Measurements from ENCODE around the gene RTN4. TPM values are rescaled to one million over a fixed set of nuclear protein-coding genes. Genes with fewer than 3 reads are reported as not detected.

Gene RTN4
- total RNA-seq, 4 donors from 2014 or later, result 183 to 259 (median 244) TPM

- DNase-seq (peak; percentile 61 to 62), ATAC-seq (peak; percentile 77)
- Histone ChIP-seq H3K36me3 (no peaks in the 10 kb centered on the region), H3K4me1 (peaks cover 96 to 100% of the 10 kb centered on the region in 2 donors), H3K27me3 (no peaks in the 10 kb centered on the region), H3K4me3 (peak overlapping the region in 3 of 4 donors; percentile 3 to 27 (median 22)), H3K27ac (peak overlapping the region; percentile 89 to 94 (median 91)), H3K9me3 (no peaks in the 10 kb centered on the region)
- TF ChIP-seq, protein P1, sequence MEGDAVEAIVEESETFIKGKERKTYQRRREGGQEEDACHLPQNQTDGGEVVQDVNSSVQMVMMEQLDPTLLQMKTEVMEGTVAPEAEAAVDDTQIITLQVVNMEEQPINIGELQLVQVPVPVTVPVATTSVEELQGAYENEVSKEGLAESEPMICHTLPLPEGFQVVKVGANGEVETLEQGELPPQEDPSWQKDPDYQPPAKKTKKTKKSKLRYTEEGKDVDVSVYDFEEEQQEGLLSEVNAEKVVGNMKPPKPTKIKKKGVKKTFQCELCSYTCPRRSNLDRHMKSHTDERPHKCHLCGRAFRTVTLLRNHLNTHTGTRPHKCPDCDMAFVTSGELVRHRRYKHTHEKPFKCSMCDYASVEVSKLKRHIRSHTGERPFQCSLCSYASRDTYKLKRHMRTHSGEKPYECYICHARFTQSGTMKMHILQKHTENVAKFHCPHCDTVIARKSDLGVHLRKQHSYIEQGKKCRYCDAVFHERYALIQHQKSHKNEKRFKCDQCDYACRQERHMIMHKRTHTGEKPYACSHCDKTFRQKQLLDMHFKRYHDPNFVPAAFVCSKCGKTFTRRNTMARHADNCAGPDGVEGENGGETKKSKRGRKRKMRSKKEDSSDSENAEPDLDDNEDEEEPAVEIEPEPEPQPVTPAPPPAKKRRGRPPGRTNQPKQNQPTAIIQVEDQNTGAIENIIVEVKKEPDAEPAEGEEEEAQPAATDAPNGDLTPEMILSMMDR (IDR thresholded peaks at IDR 0.05 in 4 of 5, conservative IDR thresholded peaks at IDR 0.05 in 1 of 5), result no peak
- peak in 1 of 2 donors; percentile 31 for TF ChIP-seq POLR2A (IDR thresholded peaks at IDR 0.05)
- intact Hi-C loops (cut with DNase I; ENCODE audit: low total_unique reads) (loop anchor here (2.0 kb wide), 2 partner anchors 31 to 71 kb away; no protein-coding TSS in a partner anchor), in situ Hi-C loops (cut with MboI; ENCODE audit: low sequenced_read_pairs in 4 of 4) (loop anchor here in 1 of 4 donors (25.0 kb wide), 1 partner anchor 864 kb away; the partner anchor contains the start of gene ACYP2)
These were observed 74.4 kb downstream of the RTN4 start for GRCh38 chr2:54975598-54976492.

GRCh38 chr2:54975175-54975574 lies 75.1 kb downstream of the RTN4 start:
- intact Hi-C loops (cut with DNase I; ENCODE audit: low total_unique reads), result loop anchor here (2.0 kb wide), 1 partner anchor 70 kb away; no protein-coding TSS in a partner anchor
- no peak for DNase-seq
- H3K9me3 ChIP-seq, result no peaks in the 10 kb centered on the region
- peak overlapping the region; percentile 89 to 94 (median 91) for H3K27ac ChIP-seq
- peaks cover 95 to 100% of the 10 kb centered on the region in 2 donors for H3K4me1 ChIP-seq
- in situ Hi-C loops (cut with MboI; ENCODE audit: low sequenced_read_pairs in 4 of 4), result loop anchor here in 1 of 4 donors (25.0 kb wide), 1 partner anchor 863 kb away; the partner anchor contains the start of gene ACYP2
- peak overlapping the region in 3 of 4 donors; percentile 3 to 27 (median 22) for H3K4me3 ChIP-seq
- H3K27me3 ChIP-seq, result no peaks in the 10 kb centered on the region
- no peaks in the 10 kb centered on the region for H3K36me3 ChIP-seq
- no peak for TF ChIP-seq POLR2A (IDR thresholded peaks at IDR 0.05)
- TF ChIP-seq, protein P1 (IDR thresholded peaks at IDR 0.05 in 4 of 5, conservative IDR thresholded peaks at IDR 0.05 in 1 of 5), result no peak
- ATAC-seq, result peak in 1 of 2 donors; percentile 32

DNA sequence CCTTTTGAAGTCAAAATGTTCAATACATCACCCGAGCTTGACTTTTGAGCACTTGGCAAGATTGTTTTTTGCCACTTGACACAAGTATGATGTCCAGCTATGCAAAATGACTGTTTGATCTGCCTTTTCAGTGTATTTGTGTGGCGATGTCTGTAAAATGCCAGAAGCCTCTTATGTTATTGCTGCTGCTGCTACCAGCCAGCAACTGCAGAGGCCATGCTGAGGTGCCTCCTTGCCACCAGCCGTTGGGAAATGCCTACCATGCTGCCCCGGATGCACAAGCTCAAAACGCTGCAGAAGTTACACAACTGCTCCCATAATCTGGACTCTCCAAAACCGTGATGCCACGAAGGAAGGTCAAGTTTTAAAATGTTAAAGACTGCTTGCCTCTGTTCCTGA lies 80.3 kb downstream of the RTN4 start:
- H3K9me3 ChIP-seq, result no peaks in the 10 kb centered on the region
- ATAC-seq, result peak in 1 of 2 donors; percentile 13
- H3K4me1 ChIP-seq, result peaks cover 93 to 100% of the 10 kb centered on the region in 2 donors
- in situ Hi-C loops (cut with MboI; ENCODE audit: low sequenced_read_pairs in 4 of 4) (no loop called here), intact Hi-C loops (cut with DNase I; ENCODE audit: low total_unique reads) (loop anchor here (2.0 to 5.0 kb wide), 2 partner anchors 23 to 77 kb away; no protein-coding TSS in a partner anchor)
- H3K4me3 ChIP-seq, result no peak overlapping the region
- peak in 1 of 2 donors; percentile 61 for DNase-seq
- H3K27me3 ChIP-seq, result no peaks in the 10 kb centered on the region
- H3K27ac ChIP-seq, result peak overlapping the region; percentile 89 to 93 (median 91)
- TF ChIP-seq, protein P1 (IDR thresholded peaks at IDR 0.05 in 4 of 5, conservative IDR thresholded peaks at IDR 0.05 in 1 of 5), result no peak
- no peak for TF ChIP-seq POLR2A (IDR thresholded peaks at IDR 0.05)
- H3K36me3 ChIP-seq, result no peaks in the 10 kb centered on the region

DNA sequence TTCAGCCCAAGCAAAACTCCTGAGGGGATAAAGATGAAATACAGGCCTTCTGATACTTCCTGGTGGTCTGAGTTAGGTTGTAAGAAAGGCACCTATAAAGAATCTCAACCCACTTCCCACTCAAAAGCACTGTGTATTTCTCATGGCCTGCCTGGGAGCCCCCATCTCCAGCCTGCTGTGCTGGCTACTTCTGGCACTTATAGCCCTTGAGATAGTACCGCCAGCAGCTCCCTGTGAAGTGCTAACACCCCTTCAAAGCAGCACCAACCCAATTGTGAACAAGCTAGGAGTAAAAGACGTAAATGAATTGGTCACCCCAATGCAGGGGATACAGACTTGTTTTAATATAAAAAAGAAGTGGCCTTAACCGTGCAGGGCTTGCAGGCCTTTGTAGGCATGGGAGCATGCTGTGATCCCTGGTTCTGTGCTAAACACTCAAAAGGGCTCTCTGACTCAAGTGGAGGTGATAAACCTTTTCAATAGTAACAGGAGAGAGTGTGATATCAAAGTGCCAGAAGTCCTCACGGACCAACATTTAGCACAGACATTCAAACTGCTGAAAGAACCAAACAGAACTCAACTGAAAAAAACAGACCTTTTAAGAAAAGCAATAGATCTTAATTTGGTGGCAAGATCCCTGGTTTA lies 80.8 kb downstream of the RTN4 start:
- no peaks in the 10 kb centered on the region for H3K27me3 ChIP-seq
- in situ Hi-C loops (cut with MboI; ENCODE audit: low sequenced_read_pairs in 4 of 4) (no loop called here), intact Hi-C loops (cut with DNase I; ENCODE audit: low total_unique reads) (loop anchor here (2.0 to 5.0 kb wide), 2 partner anchors 23 to 78 kb away; no protein-coding TSS in a partner anchor)
- no peaks in the 10 kb centered on the region for H3K36me3 ChIP-seq
- no peak for ATAC-seq
- DNase-seq, result no peak
- peaks cover 89 to 100% of the 10 kb centered on the region in 2 donors for H3K4me1 ChIP-seq
- H3K4me3 ChIP-seq, result no peak overlapping the region
- peak overlapping the region; percentile 89 to 93 (median 91) for H3K27ac ChIP-seq
- TF ChIP-seq, protein P1 (IDR thresholded peaks at IDR 0.05 in 4 of 5, conservative IDR thresholded peaks at IDR 0.05 in 1 of 5), result no peak
- no peak for TF ChIP-seq POLR2A (IDR thresholded peaks at IDR 0.05)
- no peaks in the 10 kb centered on the region for H3K9me3 ChIP-seq

All from gastrocnemius medialis (tissue), 4 donors.